HG03097 (cell line): Measurements from ENCODE around the gene ZNF239.
"Not testable (repeated sequence)": the region's sequence is repeated elsewhere in the genome, so short reads cannot be mapped to it uniquely, and the experiment has no call there.

Source experiments
- ATAC-seq: cut with Tn5 transposase; IDR thresholded peaks from one replicate; pipeline ENCODE4 v1.9.1; 2021; ENCODE audit not compliant: unreplicated experiment, low FRiP score

The ZNF239 gene

DNA sequence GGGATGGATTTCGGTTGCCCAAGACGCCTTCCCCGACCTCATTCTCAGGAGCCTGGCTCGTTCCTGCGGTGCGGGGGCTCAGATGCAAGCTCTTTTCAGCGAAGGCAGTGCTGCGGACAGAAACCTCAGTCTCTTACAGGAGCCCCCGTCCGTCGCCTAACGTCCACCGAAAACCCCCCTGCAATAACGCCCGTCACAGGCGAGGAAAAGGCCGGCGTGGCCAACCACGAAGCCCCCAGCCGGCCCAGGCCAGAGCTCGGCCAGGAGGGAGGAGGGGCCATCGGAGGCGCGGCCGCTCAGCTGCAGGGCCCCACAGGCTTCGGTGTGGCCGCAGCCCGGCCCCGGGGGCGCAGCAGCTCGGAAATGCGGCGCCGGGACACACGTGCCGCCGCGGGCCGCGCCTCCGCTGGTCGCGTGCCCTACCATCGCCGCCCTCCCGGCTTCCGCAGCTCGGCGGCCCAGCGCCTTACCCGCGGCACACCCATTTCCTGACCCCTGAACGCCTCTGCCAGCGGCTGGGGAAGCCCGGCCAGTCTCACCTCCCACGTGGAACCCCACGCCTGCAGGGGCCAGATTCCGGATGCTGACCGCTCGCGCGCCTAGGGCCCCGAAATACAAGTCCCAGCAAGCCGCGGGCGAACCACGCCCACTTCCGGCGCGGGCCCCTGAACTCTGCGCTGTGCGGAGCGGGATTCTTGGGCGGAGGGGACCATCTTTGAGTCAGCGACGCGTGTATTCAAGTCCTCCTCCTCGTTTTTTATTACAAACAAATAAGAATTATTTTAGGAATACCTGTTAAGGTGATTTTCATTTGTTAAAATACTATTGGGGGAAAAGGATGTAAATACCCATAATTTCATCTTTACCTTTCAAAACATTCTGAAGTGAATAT lies at the start of gene ZNF239:
Gene ZNF239 (minus strand): TSS at position 616 of the 892 bp plus-strand sequence. CDS start 16,537 bp downstream, outside the sequence.
- peak; percentile 98 for ATAC-seq

DNA sequence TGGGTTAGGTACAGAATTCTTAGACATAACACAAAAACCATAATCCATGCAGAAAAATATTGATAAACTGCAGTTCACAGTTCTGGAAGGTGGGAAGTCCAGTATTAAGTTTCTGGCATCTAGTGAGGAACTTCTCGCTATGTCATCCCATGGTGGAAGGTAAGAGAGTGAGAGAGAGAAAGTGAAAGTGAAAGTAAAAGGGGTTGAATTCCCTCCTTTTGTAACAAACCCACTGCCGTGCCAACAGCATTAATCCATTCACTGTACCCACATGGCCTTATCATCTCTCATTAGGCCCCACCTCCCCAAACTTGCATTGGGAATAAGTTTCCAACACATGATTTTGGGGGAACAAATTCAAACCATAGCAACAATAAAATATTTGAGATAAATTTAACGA lies 48.9 kb upstream of the ZNF239 start:
- no peak for ATAC-seq

DNA sequence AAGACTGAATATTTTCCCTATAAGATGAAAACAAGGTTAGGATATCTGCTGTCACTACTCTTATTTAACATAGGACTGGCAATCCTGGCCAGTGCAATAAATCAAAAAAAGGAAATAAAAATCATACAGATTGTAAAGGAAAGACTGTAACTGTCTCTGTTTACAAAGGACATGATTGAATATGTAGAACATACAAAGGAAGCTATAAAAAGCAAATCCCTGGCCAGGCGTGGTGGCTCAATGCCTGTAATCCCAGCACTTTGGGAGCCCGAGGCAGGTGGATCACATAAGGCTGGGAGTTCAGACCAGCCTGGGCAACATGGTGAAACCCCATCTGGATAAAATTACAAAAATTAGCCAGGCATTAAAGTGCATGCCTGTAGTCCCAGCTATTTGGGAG lies 47.6 kb upstream of the ZNF239 start:
- ATAC-seq = no peak

DNA sequence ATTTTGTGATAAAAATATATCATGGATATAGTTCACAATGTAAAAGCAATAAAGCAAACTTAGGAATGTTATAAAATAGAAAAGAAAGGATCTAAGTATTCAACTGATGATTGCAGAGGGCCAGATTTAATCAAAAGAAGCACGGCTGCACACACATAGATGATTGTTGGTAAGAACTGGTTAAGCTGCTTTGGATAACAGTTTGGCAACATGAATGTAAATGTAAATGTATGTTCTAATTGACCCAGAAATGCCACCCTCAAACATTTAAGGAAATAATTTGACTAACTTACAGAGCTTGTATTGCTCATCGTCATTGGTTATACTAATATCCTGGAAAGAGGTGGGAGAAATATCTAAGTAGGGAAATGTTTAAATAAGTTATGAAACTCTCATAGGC lies 45.0 kb upstream of the ZNF239 start:
- no peak for ATAC-seq

DNA sequence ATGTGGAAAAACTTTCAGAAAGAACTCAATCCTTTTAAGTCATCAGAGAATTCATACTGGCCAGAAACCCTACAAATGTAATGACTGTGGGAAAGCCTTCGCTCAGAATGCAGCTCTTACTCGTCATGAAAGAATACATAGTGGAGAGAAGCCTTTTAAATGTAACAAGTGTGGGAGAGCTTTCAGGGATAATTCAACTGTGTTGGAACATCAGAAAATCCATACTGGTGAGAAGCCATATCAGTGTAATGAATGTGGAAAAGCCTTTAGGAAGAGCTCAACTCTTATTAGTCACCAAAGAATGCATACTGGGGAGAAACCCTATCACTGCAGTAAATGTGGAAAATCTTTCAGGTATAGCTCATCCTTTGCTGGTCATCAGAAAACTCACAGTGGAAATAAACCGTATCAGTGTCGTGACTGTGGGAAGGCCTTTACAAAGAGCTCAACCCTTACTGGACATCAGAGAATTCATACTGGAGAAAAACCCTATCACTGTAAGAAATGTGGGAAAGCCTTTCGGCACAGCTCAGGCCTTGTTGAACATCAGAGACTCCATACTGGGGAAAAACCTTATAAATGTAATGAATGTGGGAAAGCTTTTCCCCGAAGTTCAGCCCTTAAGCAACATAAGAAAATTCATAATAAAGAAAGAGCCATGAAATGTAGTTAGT lies 42.4 kb upstream of the ZNF239 start:
- ATAC-seq = no peak

DNA sequence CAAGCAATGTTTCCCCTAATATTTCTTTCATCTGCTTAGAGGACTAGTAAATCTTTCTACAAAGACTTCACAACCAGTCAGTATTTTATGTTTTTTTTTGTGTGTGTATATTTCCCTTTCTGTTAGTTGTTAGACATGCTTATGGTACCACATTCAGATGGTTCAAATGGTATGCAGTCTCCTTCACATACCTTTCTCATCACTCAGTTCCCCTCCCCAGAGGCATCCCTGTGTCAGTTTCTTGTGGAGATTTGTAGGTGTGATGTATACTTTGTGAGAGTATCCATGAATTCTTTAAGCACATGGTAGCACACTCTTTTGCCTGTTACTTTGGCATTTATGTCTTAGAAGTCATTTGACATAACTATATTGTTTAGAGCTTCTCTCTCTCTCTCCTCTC lies 36.2 kb upstream of the ZNF239 start:
- ATAC-seq = no peak

DNA sequence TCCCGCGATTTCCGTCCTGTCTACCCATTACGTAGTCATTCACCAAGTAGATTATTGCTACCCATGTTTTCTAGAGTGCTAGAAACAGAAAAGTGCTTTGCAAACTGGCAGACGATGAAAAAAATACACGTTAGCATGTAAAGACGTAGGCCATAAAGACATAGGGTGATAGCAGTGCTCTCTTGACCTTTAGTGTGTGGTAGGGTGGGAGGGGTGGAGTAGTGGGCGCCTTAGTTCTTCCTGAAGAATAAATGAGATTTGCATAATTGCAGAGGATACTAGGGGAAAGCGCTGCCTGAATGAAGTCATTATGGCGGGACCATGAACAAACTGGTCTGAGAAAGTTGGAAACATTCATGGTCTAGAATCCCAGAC lies 32.8 kb upstream of the ZNF239 start:
- no peak for ATAC-seq

DNA sequence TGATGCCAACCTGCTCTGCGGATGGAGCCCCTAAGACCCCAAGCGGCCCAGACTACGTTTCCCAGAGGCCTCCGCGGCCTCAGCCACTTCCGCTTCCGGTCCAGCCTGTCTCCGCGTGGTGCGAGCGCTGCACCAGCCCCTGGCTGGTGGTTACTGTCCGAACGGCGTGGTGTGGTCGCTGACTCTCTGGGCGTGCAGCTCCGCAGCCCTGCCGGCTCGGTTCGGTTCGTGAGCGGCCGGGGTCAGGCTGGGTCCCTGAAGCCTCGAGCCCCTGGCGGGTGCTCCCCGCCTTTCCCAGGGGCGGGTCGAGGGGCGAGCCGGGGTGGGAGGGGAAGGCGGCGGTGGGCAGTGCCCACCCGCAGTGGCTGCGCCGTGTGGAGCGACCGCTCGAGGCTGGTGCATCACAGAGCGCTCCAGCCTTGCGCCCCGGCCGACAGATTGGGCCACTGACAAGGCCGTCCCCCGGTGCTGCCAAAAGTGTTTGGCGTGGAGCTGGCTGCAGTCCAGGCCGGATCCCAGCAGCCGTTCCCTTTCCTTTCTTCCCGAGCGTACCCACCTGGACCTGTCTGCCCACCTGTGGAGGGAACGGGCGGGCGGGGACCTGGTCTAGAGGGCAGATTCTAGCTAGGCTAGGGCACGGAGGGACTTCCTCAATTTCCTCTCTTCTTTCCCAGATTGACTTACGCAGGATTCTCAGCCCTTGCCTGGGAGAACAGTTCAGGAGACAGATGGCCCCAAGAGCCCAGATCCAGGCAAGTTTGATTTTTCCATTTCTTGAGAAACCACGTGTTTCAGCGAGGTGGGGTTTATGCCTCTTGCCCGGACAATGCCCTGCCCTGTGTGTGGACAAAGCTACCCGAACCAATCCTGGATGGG lies 32.1 kb upstream of the ZNF239 start, which contains the start of gene ZNF485:
Gene ZNF485 (plus strand): TSS at position 116 of the 876 bp plus-strand sequence. CDS start 613 bp downstream, at position 729.
- ATAC-seq = peak; percentile 96

DNA sequence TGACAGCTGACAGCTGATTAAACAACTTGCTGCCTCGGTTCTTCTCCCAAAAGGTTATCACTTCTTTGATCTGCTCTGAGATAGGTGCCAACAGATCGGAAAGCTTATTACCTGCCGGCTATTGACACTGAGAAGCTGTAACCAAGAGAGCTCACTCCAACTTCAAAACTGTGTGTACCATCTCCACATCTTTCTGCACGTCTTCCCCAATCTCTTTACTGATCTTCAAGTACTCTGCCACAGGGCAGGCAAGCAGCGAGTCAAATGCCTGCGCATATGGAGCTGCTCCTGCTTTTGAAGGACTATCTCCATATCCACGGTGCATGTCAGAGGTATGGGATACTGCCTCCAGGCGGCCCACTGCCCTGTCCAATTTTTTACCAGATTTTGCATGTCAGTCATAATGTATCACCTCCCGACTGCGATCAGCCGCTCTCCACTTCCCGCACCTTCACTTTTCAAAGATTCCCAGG lies 31.5 kb upstream of the ZNF239 start:
- ATAC-seq = peak; percentile 38

DNA sequence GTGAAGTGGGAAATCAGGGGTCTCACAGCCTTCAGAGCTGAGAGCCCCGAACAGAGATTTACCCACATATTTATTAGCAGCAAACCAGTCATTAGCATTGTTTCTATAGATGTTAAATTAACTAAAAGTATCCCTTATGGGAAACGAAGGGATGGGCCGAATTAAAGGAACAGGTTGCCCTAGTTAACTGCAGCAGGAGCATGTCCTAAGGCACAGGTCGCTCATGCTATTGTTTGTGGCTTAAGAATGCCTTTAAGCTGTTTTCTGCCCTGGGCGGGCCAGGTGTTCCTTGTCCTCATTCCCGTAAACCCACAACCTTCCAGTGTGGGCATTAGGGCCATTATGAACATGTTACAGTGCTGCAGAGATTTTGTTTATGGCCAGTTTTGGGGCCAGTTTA lies 27.2 kb upstream of the ZNF239 start:
- ATAC-seq = not testable (repeated sequence)

DNA sequence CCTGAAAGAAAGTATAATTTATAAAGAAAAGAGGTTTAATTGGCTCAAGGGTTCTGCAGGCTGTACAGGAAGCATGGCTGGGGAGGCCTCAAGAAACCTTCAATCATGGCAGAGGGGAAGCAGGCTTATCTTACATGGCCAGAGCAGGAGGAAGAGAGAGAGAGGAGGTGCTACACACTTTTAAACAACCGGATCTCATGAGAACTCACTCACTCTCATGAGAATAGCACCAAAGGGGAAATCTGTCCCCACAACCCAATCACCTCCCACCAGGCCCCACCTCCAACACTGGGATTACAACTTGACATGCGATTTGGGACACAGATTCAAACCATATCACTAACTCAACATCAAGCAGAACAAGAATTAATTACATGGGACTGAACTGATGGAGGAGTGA lies 24.9 kb upstream of the ZNF239 start:
- no peak for ATAC-seq

DNA sequence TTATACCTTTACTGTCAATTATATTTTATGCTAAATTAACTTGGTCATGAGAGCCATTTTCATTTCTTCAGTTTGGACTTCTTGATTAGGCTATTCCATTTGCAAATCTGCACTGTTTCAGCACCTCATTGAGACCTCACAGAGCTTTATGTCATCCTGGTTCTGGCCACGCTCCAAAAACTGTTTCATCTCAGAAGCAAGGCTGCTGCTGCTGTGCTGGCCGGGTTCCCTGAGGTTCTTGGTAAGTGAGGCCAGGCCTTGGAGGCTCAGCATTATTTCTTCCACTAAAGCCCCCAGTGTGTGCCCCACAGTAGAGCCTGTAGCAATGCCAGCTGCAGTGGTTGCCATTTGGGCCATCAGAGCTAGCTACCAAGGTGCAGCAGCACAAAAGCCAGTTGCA lies 24.0 kb upstream of the ZNF239 start:
- no peak for ATAC-seq

DNA sequence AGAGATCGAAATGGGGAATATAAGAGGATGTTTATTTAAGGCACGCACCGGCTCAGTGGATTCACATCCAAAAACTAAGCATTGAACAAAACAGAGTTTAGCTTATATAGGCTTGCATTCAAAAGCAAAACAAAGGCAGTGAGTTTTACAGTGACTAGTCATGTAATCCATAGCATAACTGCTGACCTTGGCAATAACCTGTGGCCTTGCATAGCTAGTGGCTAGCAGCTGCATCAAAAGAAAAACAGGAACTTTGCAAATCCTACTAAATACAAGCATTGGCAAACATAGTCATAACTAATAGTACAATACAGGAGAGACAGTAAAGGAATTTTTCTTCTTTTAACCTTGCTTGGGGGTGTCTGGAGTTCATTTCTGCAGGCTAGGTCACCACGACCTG lies 22.1 kb upstream of the ZNF239 start:
- no peak for ATAC-seq

DNA sequence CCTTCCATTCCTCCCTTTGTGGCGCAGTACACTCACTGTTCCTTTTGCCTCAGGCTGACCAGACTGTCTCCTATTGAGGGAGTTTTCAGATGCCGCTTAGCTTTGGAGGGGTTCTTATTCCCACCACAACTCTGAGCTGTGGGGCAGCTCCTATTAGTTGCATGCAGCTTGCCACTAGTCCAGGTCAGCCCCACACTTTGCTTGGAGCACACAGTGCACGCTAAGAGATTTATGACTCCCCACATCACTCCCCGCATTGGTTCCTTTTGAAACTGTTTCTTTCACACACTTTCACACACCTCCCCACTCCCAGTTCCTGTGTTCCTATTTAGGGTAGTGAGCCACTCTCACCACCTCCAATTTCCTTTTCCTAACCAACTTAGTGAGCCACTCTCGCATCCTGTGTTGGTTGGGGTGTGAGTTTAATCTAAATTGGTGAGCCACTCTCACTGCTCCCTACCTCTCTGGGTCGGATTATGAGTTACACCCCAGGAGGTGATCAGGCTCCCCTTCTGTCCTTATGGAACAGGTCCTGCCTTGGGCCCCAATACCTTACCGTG lies 21.4 kb upstream of the ZNF239 start:
- ATAC-seq = peak; percentile 53

DNA sequence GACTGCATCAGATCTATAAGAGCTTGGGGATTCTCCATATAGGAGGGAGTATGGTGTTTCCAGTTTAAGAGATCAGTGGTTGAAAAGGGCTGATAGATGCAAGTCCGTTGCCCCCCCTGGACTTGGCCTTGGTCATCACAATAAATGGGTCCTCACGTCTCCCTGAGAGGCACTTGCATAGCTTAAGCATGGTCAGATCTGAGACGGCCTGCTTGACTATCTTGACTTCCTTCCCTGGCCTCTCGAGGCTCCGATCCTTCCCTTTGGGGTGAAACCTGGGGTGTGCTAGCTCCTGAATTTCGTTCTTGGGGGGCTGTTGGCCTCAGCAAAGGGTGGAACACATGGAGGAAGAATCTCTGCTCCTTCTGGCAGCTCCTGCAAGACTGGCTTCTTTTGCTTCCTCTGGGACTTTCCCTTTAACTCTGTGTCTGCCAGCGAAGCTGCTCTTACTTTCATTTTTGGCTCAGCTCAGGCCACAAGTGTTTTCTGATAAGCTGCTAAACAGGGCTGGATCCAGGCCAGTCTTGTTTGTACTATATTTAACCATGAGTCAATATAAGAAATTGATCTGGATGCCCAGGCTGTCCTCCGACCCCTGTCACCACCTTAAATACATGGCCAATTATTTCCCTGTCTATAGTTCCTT lies 20.7 kb upstream of the ZNF239 start:
- ATAC-seq = peak; percentile 92

DNA sequence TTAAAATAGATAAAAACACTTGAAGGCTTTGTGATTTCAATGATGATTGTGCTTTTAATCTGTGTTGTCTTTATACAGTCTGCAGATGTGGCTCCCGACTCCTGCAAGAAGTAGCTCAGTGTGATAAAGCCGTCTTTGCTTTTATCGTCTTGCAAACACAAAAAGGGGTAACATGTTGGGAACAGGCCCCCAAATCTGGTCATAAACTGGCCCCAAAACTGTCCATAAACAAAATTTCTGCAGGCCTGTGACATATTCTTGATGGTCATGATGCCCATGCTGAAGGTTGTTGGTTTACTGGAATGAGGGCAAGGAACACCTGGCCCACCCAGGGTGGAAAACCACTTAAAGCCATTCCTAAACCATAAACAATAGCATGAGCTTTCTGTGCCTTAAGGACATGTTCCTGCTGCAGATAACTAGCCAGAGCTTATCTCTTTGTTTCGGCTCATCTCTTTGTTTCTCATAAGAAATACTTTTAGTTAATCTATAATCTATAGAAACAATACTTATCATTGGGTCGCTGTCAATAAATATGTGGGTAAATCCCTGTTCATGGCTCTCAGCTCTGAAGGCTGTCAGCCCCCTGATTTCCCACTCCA lies 17.0 kb upstream of the ZNF239 start:
- no peak for ATAC-seq

DNA sequence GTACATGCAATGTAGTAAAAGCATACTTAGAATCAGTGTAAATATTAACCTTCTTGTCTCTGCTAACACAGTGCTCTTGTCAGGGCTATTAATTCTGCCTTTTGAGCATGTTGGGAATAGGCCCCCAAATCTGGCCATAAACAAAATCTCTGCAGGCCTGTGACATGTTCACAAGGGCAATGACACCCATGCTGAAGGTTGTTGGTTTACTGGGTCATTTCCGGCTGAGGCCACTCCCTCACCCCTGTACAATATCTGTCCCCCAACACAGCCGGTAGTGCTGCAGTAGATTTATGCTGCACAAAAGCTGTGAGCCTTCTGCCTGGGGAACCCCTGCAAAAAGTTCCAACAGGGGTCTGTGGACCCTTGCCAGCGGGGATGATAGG lies 12.3 kb upstream of the ZNF239 start:
- not testable (repeated sequence) for ATAC-seq

DNA sequence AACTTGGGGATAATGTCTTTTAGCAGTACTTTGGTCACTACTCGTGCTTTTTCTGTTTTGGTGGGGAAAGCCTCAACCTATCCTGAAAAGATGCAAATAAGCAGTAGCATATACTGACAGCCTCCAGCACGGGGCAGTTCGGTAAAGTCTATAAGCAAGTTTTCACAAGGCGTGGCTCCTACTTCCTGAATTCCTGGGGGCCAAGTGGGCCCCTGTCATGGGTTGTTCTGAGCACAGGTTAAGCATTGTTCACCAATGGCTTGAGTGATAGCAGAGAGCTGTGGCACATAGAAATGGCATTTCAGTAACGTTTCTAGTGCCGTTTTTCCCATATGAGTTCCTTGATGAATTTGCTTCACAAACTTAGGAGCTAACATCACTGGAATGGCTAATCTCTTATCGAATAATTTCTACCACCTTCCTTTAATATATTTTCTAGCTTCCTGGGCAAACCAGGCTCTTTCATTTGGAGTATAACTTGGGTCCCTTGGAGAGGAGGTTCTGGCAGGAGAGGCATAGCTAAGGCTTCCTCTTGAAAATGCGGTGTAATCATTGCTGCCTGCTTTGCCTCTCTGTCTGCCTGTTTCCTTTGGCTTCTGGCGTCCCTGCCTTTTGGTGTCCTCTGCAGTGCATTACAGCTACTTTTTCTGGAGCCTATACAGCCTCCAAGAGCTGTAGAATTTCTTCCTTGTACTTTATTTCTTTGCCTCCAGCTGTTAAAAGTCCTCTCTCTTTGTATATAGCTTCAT lies 11.7 kb upstream of the ZNF239 start:
- no peak for ATAC-seq

DNA sequence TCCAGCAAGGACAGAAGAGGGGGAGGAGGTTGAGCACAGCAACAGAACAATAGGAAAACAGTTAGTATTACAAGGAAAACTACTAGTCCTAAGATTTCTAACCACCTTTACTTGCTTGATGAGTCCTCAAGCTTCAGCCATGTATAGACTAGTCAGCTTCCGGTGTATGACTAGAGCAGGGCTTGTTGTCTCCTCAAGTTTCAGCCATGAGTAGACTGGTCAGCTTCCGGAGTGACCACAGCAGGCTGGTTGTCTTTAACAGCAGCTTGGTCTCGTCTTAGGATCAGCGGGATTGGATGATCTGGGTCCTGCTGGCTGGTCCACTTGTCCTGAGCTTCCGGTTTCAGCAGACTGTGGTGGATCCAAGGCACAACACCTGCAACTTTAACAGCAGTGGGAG lies 10.6 kb upstream of the ZNF239 start:
- no peak for ATAC-seq
